Stomach (tissue), 4 donors: ENCODE data around the gene EEF1B2.

ENCODE experiments used
- POLR2A ChIP-seq, 4 donors: fragments of 450-650 bp; IDR thresholded peaks; one replicate each; pipeline ENCODE4 v1.6.1; 2016; ENCODE audit warnings: antibody characterized with exemption in 4 of 4, control low read depth in 2 of 4, mild to moderate bottlenecking in 1 of 4, moderate library complexity in 1 of 4
- TF ChIP-seq, protein P1 (sequence below), 7 experiments: fragments of 450-650 bp in 4 of 7; fragments of 200-600 bp in 3 of 7; sonication (generic) in 3 of 7; IDR thresholded peaks; one replicate each; pipeline ENCODE4 v1.5.1; 2016 to 2019; ENCODE audit warnings: antibody characterized with exemption in 7 of 7, control low read depth in 2 of 7, mild to moderate bottlenecking in 1 of 7

DNA sequence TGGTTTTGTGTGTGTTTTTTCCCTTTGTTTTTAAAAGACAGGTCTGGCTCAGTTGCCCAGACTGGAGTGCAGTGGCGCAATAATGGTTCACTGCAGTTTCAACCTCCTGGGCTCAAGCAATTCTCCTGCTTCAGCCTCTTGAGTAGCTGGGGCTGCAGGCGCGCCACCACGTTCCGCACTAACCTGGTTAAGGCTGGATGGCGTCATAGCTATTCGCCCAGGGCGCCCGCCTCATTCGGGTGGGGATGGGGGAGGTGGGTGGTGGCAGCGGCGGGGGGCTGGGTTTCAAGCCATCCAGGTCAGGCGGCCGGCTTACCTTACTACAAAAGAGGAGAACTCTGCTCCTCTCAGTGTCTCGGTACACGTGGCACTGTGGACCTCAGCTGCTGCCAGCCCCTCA lies 42.8 kb downstream of the EEF1B2 start:
- TF ChIP-seq, protein P1, sequence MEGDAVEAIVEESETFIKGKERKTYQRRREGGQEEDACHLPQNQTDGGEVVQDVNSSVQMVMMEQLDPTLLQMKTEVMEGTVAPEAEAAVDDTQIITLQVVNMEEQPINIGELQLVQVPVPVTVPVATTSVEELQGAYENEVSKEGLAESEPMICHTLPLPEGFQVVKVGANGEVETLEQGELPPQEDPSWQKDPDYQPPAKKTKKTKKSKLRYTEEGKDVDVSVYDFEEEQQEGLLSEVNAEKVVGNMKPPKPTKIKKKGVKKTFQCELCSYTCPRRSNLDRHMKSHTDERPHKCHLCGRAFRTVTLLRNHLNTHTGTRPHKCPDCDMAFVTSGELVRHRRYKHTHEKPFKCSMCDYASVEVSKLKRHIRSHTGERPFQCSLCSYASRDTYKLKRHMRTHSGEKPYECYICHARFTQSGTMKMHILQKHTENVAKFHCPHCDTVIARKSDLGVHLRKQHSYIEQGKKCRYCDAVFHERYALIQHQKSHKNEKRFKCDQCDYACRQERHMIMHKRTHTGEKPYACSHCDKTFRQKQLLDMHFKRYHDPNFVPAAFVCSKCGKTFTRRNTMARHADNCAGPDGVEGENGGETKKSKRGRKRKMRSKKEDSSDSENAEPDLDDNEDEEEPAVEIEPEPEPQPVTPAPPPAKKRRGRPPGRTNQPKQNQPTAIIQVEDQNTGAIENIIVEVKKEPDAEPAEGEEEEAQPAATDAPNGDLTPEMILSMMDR (IDR thresholded peaks at IDR 0.05), result no peak
- TF ChIP-seq POLR2A (IDR thresholded peaks at IDR 0.05), result no peak
